H1 (cell line): ENCODE data around the gene SH3TC2. TPM values are rescaled to one million over a fixed set of nuclear protein-coding genes. Genes with fewer than 3 reads are reported as not detected.

ENCODE experiments used
- CTCF ChIA-PET: fragments of 300-600 bp; sonication (Branson Sonifier 250); formaldehyde crosslinking; loops from one replicate; lab custom pipeline; 2021; ENCODE audit not compliant: partially characterized antibody; lab: Charles Lee
- POLR2A ChIA-PET: fragments of 300-600 bp; sonication (Branson Sonifier 250); formaldehyde crosslinking; loops from one replicate; lab custom pipeline; 2021; ENCODE audit warnings: inconsistent platforms; ENCODE audit not compliant: partially characterized antibody; lab: Charles Lee
- DNase-seq, 2 experiments: peaks; one replicate each; pipeline versions ENCODE4 v3.0.0 to v3.0.0-alpha.2; 2010 to 2022; ENCODE audit warnings: low spot score in 2 of 2, low read depth in 1 of 2, mixed read lengths in 1 of 2
- FAIRE-seq: peaks from 2 replicates; lab custom pipeline; 2011; peaks lifted over from hg19 to GRCh38; lab: Jason Lieb, UNC
- H2AFZ ChIP-seq: 2 replicates; pipeline ENCODE4 v1.8.1; 2012; ENCODE audit warnings: low read length, inconsistent platforms
- H2AK5ac ChIP-seq: 2 replicates; pipeline ENCODE4 v1.6.1; 2013; ENCODE audit warnings: low read depth, low read length
- H2BK120ac ChIP-seq: replicated peaks from 2 replicates; pipeline ENCODE3; 2013; ENCODE audit warnings: low read depth, low read length, inconsistent platforms
- H2BK12ac ChIP-seq: 2 replicates; pipeline ENCODE4 v1.6.1; 2013; ENCODE audit warnings: low read depth, low read length
- H2BK15ac ChIP-seq: 2 replicates; pipeline ENCODE4 v1.6.1; 2013; ENCODE audit warnings: low read length
- H2BK20ac ChIP-seq: 2 replicates; pipeline ENCODE4 v1.6.1; 2013; ENCODE audit warnings: low read length
- H2BK5ac ChIP-seq: 2 replicates; pipeline ENCODE4 v1.6.1; 2013; ENCODE audit warnings: low read depth, low read length
- H3K14ac ChIP-seq: 2 replicates; pipeline ENCODE4 v1.6.1; 2013; ENCODE audit warnings: inconsistent platforms; ENCODE audit not compliant: insufficient read length
- H3K18ac ChIP-seq: 2 replicates; pipeline ENCODE4 v1.6.1; 2013; ENCODE audit warnings: low read length; ENCODE audit errors: extremely low read depth
- H3K23ac ChIP-seq: 2 replicates; pipeline ENCODE4 v1.6.1; 2013; ENCODE audit warnings: inconsistent platforms; ENCODE audit not compliant: insufficient read length
- H3K23me2 ChIP-seq: 2 replicates; pipeline ENCODE4 v1.6.1; 2013; ENCODE audit warnings: low read depth, low read length
- H3K27ac ChIP-seq: 2 replicates; pipeline ENCODE4 v1.6.1; 2011; ENCODE audit warnings: low read depth, low read length, inconsistent platforms
- H3K27me3 ChIP-seq, 4 experiments: replicated peaks in 1 of 4; 1 replicate in 1 of 4; 2 replicates in 3 of 4; pipeline versions ENCODE4 v1.6.1 to v1.8.1; 2011 to 2013; ENCODE audit warnings: low read length in 3 of 4, mild to moderate bottlenecking in 3 of 4, inconsistent platforms in 2 of 4, mixed read lengths in 2 of 4, moderate library complexity in 1 of 4; ENCODE audit not compliant: control insufficient read depth in 3 of 4, insufficient read depth in 3 of 4; ENCODE audit errors: extremely low read depth in 1 of 4
- H3K36me3 ChIP-seq, 4 experiments: 2 replicates each; pipeline versions ENCODE4 v1.6.1 to v1.8.1; 2011 to 2013; ENCODE audit warnings: mild to moderate bottlenecking in 4 of 4, low read length in 3 of 4, moderate library complexity in 2 of 4, control low read depth in 1 of 4, inconsistent platforms in 1 of 4; ENCODE audit not compliant: insufficient read depth in 4 of 4, control insufficient read depth in 2 of 4
- H3K4ac ChIP-seq: replicated peaks from 2 replicates; pipeline ENCODE3; 2013; ENCODE audit warnings: low read length, low read depth, mixed read lengths, inconsistent platforms; ENCODE audit not compliant: insufficient read length
- H3K4me1 ChIP-seq, 4 experiments: replicated peaks in 1 of 4; 1 replicate in 1 of 4; 2 replicates in 3 of 4; pipeline versions ENCODE4 v1.6.1 to v1.8.1; 2011 to 2013; ENCODE audit warnings: low read length in 3 of 4, inconsistent platforms in 2 of 4, mixed read lengths in 1 of 4; ENCODE audit not compliant: insufficient read depth in 4 of 4, control insufficient read depth in 3 of 4
- H3K4me2 ChIP-seq, 2 experiments: 2 replicates each; pipeline versions ENCODE4 v1.6.1 to v1.8.1; 2011 to 2013; ENCODE audit warnings: low read depth in 2 of 2, low read length in 2 of 2, control low read depth in 1 of 2, inconsistent platforms in 1 of 2, mild to moderate bottlenecking in 1 of 2; ENCODE audit not compliant: insufficient read depth in 1 of 2
- H3K4me3 ChIP-seq, 4 experiments: fragments of 200-600, 300-600 bp in 1 of 4; sonication (generic), shearing (Covaris generic), sonication (Bioruptor Twin) in 1 of 4; 2 replicates each; pipeline versions ENCODE4 v1.5.1 to v1.8.1; 2011 to 2016; ENCODE audit warnings: low read length in 4 of 4, low read depth in 3 of 4, control low read depth in 2 of 4, inconsistent platforms in 2 of 4, mild to moderate bottlenecking in 2 of 4, mixed read lengths in 1 of 4, moderate library complexity in 1 of 4; ENCODE audit not compliant: insufficient read depth in 2 of 4; ENCODE audit errors: extremely low read depth in 1 of 4
- H3K56ac ChIP-seq: replicated peaks from 2 replicates; pipeline ENCODE3; 2013; ENCODE audit warnings: low read depth, mild to moderate bottlenecking, mixed read lengths, low read length, inconsistent platforms; ENCODE audit not compliant: insufficient read length
- H3K79me1 ChIP-seq: 2 replicates; pipeline ENCODE4 v1.6.1; 2013; ENCODE audit warnings: low read depth, low read length, control low read depth
- H3K79me2 ChIP-seq, 2 experiments: 2 replicates each; pipeline versions ENCODE4 v1.6.1 to v1.8.1; 2012 to 2013; ENCODE audit warnings: low read length in 2 of 2, mild to moderate bottlenecking in 2 of 2, inconsistent platforms in 1 of 2; ENCODE audit not compliant: insufficient read depth in 2 of 2, control insufficient read depth in 1 of 2
- H3K9ac ChIP-seq, 4 experiments: replicated peaks in 1 of 4; 1 replicate in 1 of 4; 2 replicates in 3 of 4; pipeline versions ENCODE4 v1.6.1 to v1.8.1; 2011 to 2013; ENCODE audit warnings: low read depth in 3 of 4, low read length in 3 of 4, control low read depth in 2 of 4, mild to moderate bottlenecking in 2 of 4, moderate library complexity in 2 of 4, inconsistent platforms in 1 of 4; ENCODE audit errors: extremely low read depth in 1 of 4
- H3K9me3 ChIP-seq, 2 experiments: 2 replicates each; pipeline versions ENCODE4 v1.6.1 to v1.8.1; 2012 to 2013; ENCODE audit warnings: mild to moderate bottlenecking in 2 of 2, moderate library complexity in 2 of 2, control low read depth in 1 of 2, inconsistent platforms in 1 of 2, low read depth in 1 of 2, low read length in 1 of 2, mixed read lengths in 1 of 2; ENCODE audit not compliant: insufficient read depth in 2 of 2
- H4K20me1 ChIP-seq, 2 experiments: replicated peaks in 1 of 2; 2 replicates each; pipeline versions ENCODE3 to v1.8.1; 2011 to 2013; ENCODE audit warnings: inconsistent platforms in 2 of 2, low read length in 2 of 2, mild to moderate bottlenecking in 1 of 2; ENCODE audit not compliant: insufficient read depth in 2 of 2, control insufficient read depth in 1 of 2
- H4K5ac ChIP-seq: 2 replicates; pipeline ENCODE4 v1.6.1; 2013; ENCODE audit warnings: low read length, low read depth, mixed read lengths, inconsistent platforms; ENCODE audit not compliant: insufficient read length
- H4K8ac ChIP-seq: 2 replicates; pipeline ENCODE4 v1.8.0; 2013; ENCODE audit warnings: mild to moderate bottlenecking, moderate library complexity, low read length, inconsistent platforms; ENCODE audit not compliant: insufficient read depth; ENCODE audit errors: extremely low read depth
- H4K91ac ChIP-seq: replicated peaks from 2 replicates; pipeline ENCODE3; 2013; ENCODE audit warnings: low read length, mixed read lengths, inconsistent platforms; ENCODE audit not compliant: insufficient read length
- CBX5 ChIP-seq: fragments of 300-800, 300-1000 bp; sonication (generic); IDR thresholded peaks from 2 replicates; pipeline ENCODE4 v1.7.1; 2016; ENCODE audit warnings: antibody characterized with exemption, low read length, low read depth
- CREB1 ChIP-seq: IDR thresholded peaks from 2 replicates; pipeline ENCODE4 v1.6.1; 2012; ENCODE audit warnings: inconsistent platforms
- KDM4A ChIP-seq: IDR thresholded peaks from one replicate; pipeline ENCODE4 v1.7.1; 2012; ENCODE audit warnings: low read depth, mild to moderate bottlenecking, moderate library complexity, low read length, inconsistent platforms; ENCODE audit not compliant: severe bottlenecking
- MAFK ChIP-seq: IDR thresholded peaks from 2 replicates; pipeline ENCODE4 v1.6.1; 2012; ENCODE audit warnings: low read depth, mild to moderate bottlenecking, improper control_type of control experiment, low read length
- POU5F1 ChIP-seq: IDR thresholded peaks from 2 replicates; pipeline ENCODE4 v1.6.1; 2011; ENCODE audit warnings: low read depth, mild to moderate bottlenecking, low read length, moderate library complexity
- RXRA ChIP-seq: IDR thresholded peaks from 2 replicates; pipeline ENCODE4 v1.6.1; 2011; ENCODE audit warnings: low read depth, mild to moderate bottlenecking, low read length, moderate library complexity; ENCODE audit not compliant: insufficient read depth
- SRF ChIP-seq: IDR thresholded peaks from 2 replicates; pipeline ENCODE4 v1.6.1; 2011; ENCODE audit warnings: mild to moderate bottlenecking, low read depth, low read length, moderate library complexity
- TAF1 ChIP-seq: IDR thresholded peaks from 2 replicates; pipeline ENCODE4 v1.6.1; 2011; ENCODE audit warnings: mild to moderate bottlenecking, low read depth, low read length
- TBP ChIP-seq: IDR thresholded peaks from 2 replicates; pipeline ENCODE4 v1.6.1; 2011; ENCODE audit warnings: low read depth, low read length, improper control_type of control experiment
- WGBS, 2 experiments: shearing (Covaris generic) in 1 of 2; methylation state at CpG; one replicate each; pipeline versions ENCODE4 v1.1.6 to v1.1.7; 2013 to 2015; ENCODE audit warnings: low lambda C conversion rate in 2 of 2, mixed read lengths in 2 of 2, inconsistent platforms in 1 of 2, low coverage in 1 of 2, missing lambda C conversion rate in 1 of 2; ENCODE audit not compliant: insufficient replicate concordance in 2 of 2, insufficient coverage in 1 of 2, insufficient read length in 1 of 2; ENCODE audit errors: extremely low coverage in 1 of 2, missing lambda C conversion rate in 1 of 2; 5-methylcytosine and 5-hydroxymethylcytosine counted together
- polyA plus RNA-seq, 7 experiments: library from polyadenylated mRNA; depleted of rRNA in 3 of 7; stranded (reverse) in 5 of 7; unstranded in 2 of 7; fragments of >200 nt in 5 of 7; fragments of 200-250 nt in 2 of 7; gene quantifications; 1 replicate in 5 of 7; 2 replicates in 1 of 7; 4 replicates in 1 of 7; pipeline versions ENCODE4 v1.2.1 to v1.2.3, GENCODE V29; 2011 to 2013; ENCODE audit warnings: missing spikeins in 2 of 7, mixed read lengths in 2 of 7
- total RNA-seq: library from RNA; stranded (reverse); fragmentation: NEBNext Ultra II Directional; extraction: Animal tissue kit (Norgen Biotek cat#: 25700); gene quantifications from 2 replicates; pipeline ENCODE4 v1.2.1, GENCODE V29; 2021

SH3TC2 gene
- total and polyA plus RNA-seq, 2 of the 8 experiments (the other 6 are each of a cell fraction or from before 2014, with no cell fraction given), result 0.11 to 0.80 TPM

DNA sequence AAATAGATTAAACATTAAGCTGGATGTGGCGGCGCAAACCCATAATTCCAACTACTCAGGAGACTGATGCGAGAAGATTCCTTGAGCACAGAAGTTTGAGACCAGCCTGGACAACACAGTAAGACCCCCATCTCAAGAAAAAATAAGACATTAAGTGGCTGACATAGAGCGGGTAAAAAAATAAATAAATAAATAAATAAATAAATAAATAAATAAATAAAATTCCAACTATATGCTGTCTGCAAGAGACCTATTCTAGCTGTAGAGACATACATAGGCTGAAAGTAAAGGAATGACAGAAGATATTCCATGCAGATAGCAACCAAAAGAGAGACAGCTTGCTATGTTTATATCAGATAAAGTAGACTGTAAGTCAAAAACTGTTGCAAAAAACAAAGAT lies 17.4 kb upstream of the SH3TC2 start:
- H4K20me1 ChIP-seq, result no peaks in the 10 kb centered on the region
- H3K23me2 ChIP-seq, result no peaks in the 10 kb centered on the region
- no peak overlapping the region for H4K8ac ChIP-seq
- no peak for FAIRE-seq
- H2AFZ ChIP-seq, result no peak overlapping the region
- no peak overlapping the region for H3K14ac ChIP-seq
- H4K5ac ChIP-seq, result no peak overlapping the region
- no peaks in the 10 kb centered on the region for H3K4me1 ChIP-seq
- no peak overlapping the region for H2BK15ac ChIP-seq
- H3K27ac ChIP-seq, result no peak overlapping the region
- no peak overlapping the region for H2BK120ac ChIP-seq
- no peaks in the 10 kb centered on the region for H3K36me3 ChIP-seq
- H3K56ac ChIP-seq, result no peak overlapping the region
- no peaks in the 10 kb centered on the region for H3K79me1 ChIP-seq
- H3K4me2 ChIP-seq, result no peak overlapping the region
- no peak for DNase-seq
- H2BK5ac ChIP-seq, result no peak overlapping the region
- H3K9ac ChIP-seq, result no peak overlapping the region
- H2BK20ac ChIP-seq, result no peak overlapping the region
- H3K23ac ChIP-seq, result no peak overlapping the region
- TF ChIP-seq MAFK (no peak), TBP (no peak), KDM4A (no peak), CREB1 (no peak), RXRA (no peak), TAF1 (no peak), POU5F1 (no peak), SRF (no peak), CBX5 (no peak)
- TF ChIP-seq, all 59 proteins: peak for 0
- no peak overlapping the region for H2BK12ac ChIP-seq
- ChIA-PET POLR2A (interaction anchor here (1.4 kb wide), 1 partner anchor 9 kb away, joined by 3 read pairs; no protein-coding TSS in a partner anchor), CTCF (interaction anchor here (0.7 to 1.3 kb wide), 3 partner anchors 44 to 349 kb away, joined by 3 read pairs; no protein-coding TSS in a partner anchor)
- no peak overlapping the region for H2AK5ac ChIP-seq
- H3K4ac ChIP-seq, result no peak overlapping the region
- H3K79me2 ChIP-seq, result no peaks in the 10 kb centered on the region
- WGBS, 2 experiments, result 86% methylated on average over 4 of the region's 4 CpGs; no CpG with 5 or more reads in 1 of the 2 experiments
- no peaks in the 10 kb centered on the region for H3K9me3 ChIP-seq
- no peak overlapping the region for H4K91ac ChIP-seq
- H3K4me3 ChIP-seq, result no peak overlapping the region
- H3K18ac ChIP-seq, result no peak overlapping the region
- no peaks in the 10 kb centered on the region for H3K27me3 ChIP-seq
